Measurements from ENCODE around the gene AKT1S1. TPM values are rescaled to one million over a fixed set of nuclear protein-coding genes. Genes with fewer than 3 reads are reported as not detected.
A peak's percentile ranks its signal among the peaks of the same experiment; 100 is the strongest.

Gene AKT1S1
- total and polyA plus RNA-seq, 2 donors (not counting 1 experiment from before 2014, with no cell fraction given) = 16.6 to 23.0 TPM

DNA sequence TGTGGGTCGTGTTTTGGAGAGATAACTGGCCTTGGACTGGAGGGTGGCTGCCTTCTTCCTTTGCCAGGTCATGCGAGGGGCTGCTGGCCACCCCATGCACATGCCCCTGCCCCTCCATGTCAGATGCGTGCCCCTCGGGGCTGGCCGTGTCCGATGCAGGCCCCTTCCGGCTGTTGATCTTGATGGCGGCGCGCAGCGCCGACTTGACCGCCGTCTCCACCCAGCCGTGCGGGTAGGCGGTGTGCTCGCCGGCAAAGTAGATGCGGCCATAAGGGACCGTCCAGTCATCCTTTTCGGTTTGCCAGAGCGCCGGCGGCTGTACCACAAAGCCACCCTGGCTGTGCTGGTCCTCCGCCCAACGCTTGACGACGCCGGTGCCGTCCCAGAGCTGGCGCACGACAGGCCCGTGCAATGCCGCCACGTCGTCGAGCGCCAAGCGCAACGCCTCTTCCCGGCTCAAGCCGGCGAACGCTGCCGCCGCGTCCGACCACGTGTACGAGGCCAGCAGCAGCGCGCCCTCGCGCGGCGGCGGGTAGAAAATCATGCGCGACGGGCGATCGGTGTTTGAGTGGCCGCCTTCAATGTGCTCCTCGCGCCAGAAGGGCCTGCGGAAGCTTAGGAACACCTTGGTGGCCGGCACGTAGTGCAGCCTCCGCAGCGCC, 12.7 kb upstream of the AKT1S1 start:
- no peaks in the 10 kb centered on the region for H3K27me3 Mint-ChIP-seq
- ATAC-seq (ENCODE audit: low read depth) (peak; percentile 68), DNase-seq (peak; percentile 88)
- peaks cover 0 to 2% of the 10 kb centered on the region in 2 experiments for H3K36me3 ChIP-seq (replicated peaks in 1 of 2; ENCODE audit: control extremely low read depth in 1 of 2, control insufficient read depth in 1 of 2, extremely low read depth in 1 of 2, insufficient read depth in 2 of 2, low read length in 1 of 2)
- peak overlapping the region; percentile 67 for H3K27ac Mint-ChIP-seq
- peak overlapping the region; percentile 65 for H3K9ac ChIP-seq (ENCODE audit: low read length)
- peaks cover 27% of the 10 kb centered on the region for H3K4me1 Mint-ChIP-seq
- CTCF ChIA-PET = interaction anchor here (0.8 to 1.6 kb wide), 5 partner anchors 9 to 96 kb away, joined by 3 to 12 read pairs (median 5); no protein-coding TSS in a partner anchor
- peaks cover 15% of the 10 kb centered on the region for H4K20me1 ChIP-seq (ENCODE audit: control insufficient read depth, insufficient read depth, low read length, poor library complexity, severe bottlenecking)
- WGBS (ENCODE audit: insufficient coverage) = 30% methylated on average over 71 of the region's 71 CpGs
- POLR2A ChIA-PET = interaction anchor here (1.0 to 2.1 kb wide), 8 partner anchors 13 to 40 kb away, joined by 3 to 8 read pairs (median 3); partner anchors contain the start of genes ATF5 and NUP62
- intact Hi-C loops (cut with micrococcal nuclease) = loop anchor here (1.0 kb wide), 2 partner anchors 12 to 40 kb away; no protein-coding TSS in a partner anchor
- H3K27ac ChIP-seq (ENCODE audit: low read length in 2 of 2) = no peak overlapping the region
- H3K4me3 Mint-ChIP-seq = peak overlapping the region; percentile 86
- no peaks in the 10 kb centered on the region for H3K9me3 Mint-ChIP-seq (ENCODE audit: insufficient read depth)
- peak overlapping the region; percentile 98 for H3K4me2 ChIP-seq (replicated peaks; ENCODE audit: low read depth, low read length, poor library complexity, severe bottlenecking)
- H3K27me3 ChIP-seq (replicated peaks in 1 of 4; ENCODE audit: control extremely low read depth in 1 of 4, control insufficient read depth in 3 of 4, insufficient read depth in 4 of 4, low read length in 3 of 4) = no peaks in the 10 kb centered on the region
- peak overlapping the region in 4 of 5 experiments; percentile 41 to 62 (median 50) for H3K4me3 ChIP-seq (ENCODE audit: control extremely low read depth in 1 of 5, extremely low read depth in 1 of 5, insufficient read depth in 1 of 5, low read depth in 2 of 5, low read length in 4 of 5)
- peak; percentile 89 for TF ChIP-seq CTCF (IDR thresholded peaks at IDR 0.05)
- no peak for TF ChIP-seq EZH2 (IDR thresholded peaks at IDR 0.05; ENCODE audit: borderline replicate concordance, insufficient read depth, low read depth, low read length, poor library complexity, severe bottlenecking)
- no peaks in the 10 kb centered on the region for H3K79me2 ChIP-seq (ENCODE audit: control insufficient read depth, insufficient read depth, low read length)
- H2AFZ ChIP-seq (ENCODE audit: insufficient read depth, low read depth, low read length, poor library complexity, severe bottlenecking) = peak overlapping the region; percentile 66
- H3K4me1 ChIP-seq (ENCODE audit: control insufficient read depth in 2 of 2, insufficient read depth in 2 of 2, low read length in 2 of 2) = peaks cover 3 to 17% of the 10 kb centered on the region in 2 donors
- peaks cover 0 to 7% (median 0%) of the 10 kb centered on the region in 3 donors for H3K9me3 ChIP-seq (ENCODE audit: control extremely low read depth in 1 of 3, control insufficient read depth in 2 of 3, insufficient read depth in 1 of 3, low read length in 2 of 3)
